Peyer's patch (tissue), 4 donors: ENCODE results near the gene CAMK1.

Source experiments
- POLR2A ChIP-seq, 2 donors: fragments of 450-650 bp; IDR thresholded peaks; one replicate each; pipeline ENCODE4 v1.5.1; 2017; ENCODE audit warnings: antibody characterized with exemption in 2 of 2, mild to moderate bottlenecking in 2 of 2, moderate library complexity in 2 of 2
- TF ChIP-seq, protein P1 (sequence below), 6 experiments: fragments of 450-650 bp in 4 of 6; fragments of 200-600 bp in 2 of 6; sonication (generic) in 1 of 6; IDR thresholded peaks; one replicate each; pipeline ENCODE4 v1.5.1; 2017 to 2019; ENCODE audit warnings: antibody characterized with exemption in 6 of 6, mild to moderate bottlenecking in 3 of 6, moderate library complexity in 1 of 6

- TF ChIP-seq, protein P1, sequence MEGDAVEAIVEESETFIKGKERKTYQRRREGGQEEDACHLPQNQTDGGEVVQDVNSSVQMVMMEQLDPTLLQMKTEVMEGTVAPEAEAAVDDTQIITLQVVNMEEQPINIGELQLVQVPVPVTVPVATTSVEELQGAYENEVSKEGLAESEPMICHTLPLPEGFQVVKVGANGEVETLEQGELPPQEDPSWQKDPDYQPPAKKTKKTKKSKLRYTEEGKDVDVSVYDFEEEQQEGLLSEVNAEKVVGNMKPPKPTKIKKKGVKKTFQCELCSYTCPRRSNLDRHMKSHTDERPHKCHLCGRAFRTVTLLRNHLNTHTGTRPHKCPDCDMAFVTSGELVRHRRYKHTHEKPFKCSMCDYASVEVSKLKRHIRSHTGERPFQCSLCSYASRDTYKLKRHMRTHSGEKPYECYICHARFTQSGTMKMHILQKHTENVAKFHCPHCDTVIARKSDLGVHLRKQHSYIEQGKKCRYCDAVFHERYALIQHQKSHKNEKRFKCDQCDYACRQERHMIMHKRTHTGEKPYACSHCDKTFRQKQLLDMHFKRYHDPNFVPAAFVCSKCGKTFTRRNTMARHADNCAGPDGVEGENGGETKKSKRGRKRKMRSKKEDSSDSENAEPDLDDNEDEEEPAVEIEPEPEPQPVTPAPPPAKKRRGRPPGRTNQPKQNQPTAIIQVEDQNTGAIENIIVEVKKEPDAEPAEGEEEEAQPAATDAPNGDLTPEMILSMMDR (IDR thresholded peaks at IDR 0.05) = no peak
- TF ChIP-seq POLR2A (IDR thresholded peaks at IDR 0.05) = no peak
Observed at GRCh38 chr3:9795207-9795606, 25.5 kb upstream of the CAMK1 start.
